K562 (cell line): ENCODE data around the gene ACSF2. TPM values are rescaled to one million over a fixed set of nuclear protein-coding genes. Genes with fewer than 3 reads are reported as not detected.

Source experiments
- ARID2 ChIP-seq: fragments of 450-650 bp; IDR thresholded peaks from 2 replicates; pipeline ENCODE4 v1.6.1; 2017; ENCODE audit warnings: antibody characterized with exemption, mild to moderate bottlenecking
- CSDE1 ChIP-seq, 2 experiments: fragments of 450-650 bp; IDR thresholded peaks; 2 replicates each; pipeline ENCODE4 v1.6.1; 2016; ENCODE audit warnings: mild to moderate bottlenecking in 1 of 2
- FOS ChIP-seq: IDR thresholded peaks from 3 replicates; pipeline ENCODE4 v1.6.1; 2011; ENCODE audit not compliant: insufficient read length; ENCODE audit errors: extremely low read depth
- GATA2 ChIP-seq: sonication (generic); formaldehyde crosslinking; IDR thresholded peaks from 2 replicates; pipeline ENCODE4 v1.4.0; 2020; ENCODE audit warnings: mild to moderate bottlenecking, missing genetic modification reagents
- HMG20A ChIP-seq: fragments of 450-650 bp; formaldehyde crosslinking; conservative IDR thresholded peaks from 2 replicates; pipeline ENCODE4 v1.4.0; 2020; ENCODE audit warnings: mild to moderate bottlenecking, mixed read lengths
- MCM3 ChIP-seq: fragments of 450-650 bp; IDR thresholded peaks from 2 replicates; pipeline ENCODE4 v1.6.1; 2016
- SMAD3 ChIP-seq: fragments of 450-650 bp; formaldehyde crosslinking; conservative IDR thresholded peaks from 2 replicates; pipeline ENCODE4 v1.4.0; 2020; ENCODE audit warnings: mild to moderate bottlenecking
- TAF1 ChIP-seq: IDR thresholded peaks from 2 replicates; pipeline ENCODE4 v1.6.1; 2011; ENCODE audit warnings: mild to moderate bottlenecking, low read length, moderate library complexity; ENCODE audit not compliant: insufficient read depth, control insufficient read depth, severe bottlenecking; ENCODE audit errors: extremely low read depth
- ZNF175 ChIP-seq: fragments of 200-800 bp; sonication (Bioruptor generic); IDR thresholded peaks from 2 replicates; pipeline ENCODE4 v1.6.1; 2016; ENCODE audit warnings: low read depth, mild to moderate bottlenecking, missing genetic modification characterization, missing compliant biosample characterization
- polyA plus RNA-seq, 8 experiments: library from polyadenylated mRNA; depleted of rRNA in 4 of 8; stranded (reverse) in 5 of 8; unstranded in 3 of 8; fragments of >200 nt; fragmentation: Nextera tagmentation in 2 of 8; fragmentation: Illumina TruSeq in 1 of 8; extraction: Ambion mirVana in 2 of 8; extraction: Trizol in 1 of 8; gene quantifications; 2 replicates each; pipeline versions ENCODE4 v1.2.1 to v1.2.3, GENCODE V29; 2011 to 2014; ENCODE audit warnings: inconsistent platforms in 1 of 8, missing spikeins in 1 of 8
- total RNA-seq, 7 experiments: library from RNA; depleted of rRNA in 6 of 7; stranded (reverse); fragments of >200 nt in 6 of 7; fragmentation: Illumina TruSeq in 2 of 7; extraction: Trizol in 2 of 7; gene quantifications; 2 replicates each; pipeline versions ENCODE4 v1.2.1 to v1.2.3, GENCODE V29; 2011 to 2021; ENCODE audit warnings: low replicate concordance in 1 of 7
- TF ChIP-seq, protein P1 (sequence below): fragments of 250-450 bp; sonication (Bioruptor Pico); IDR thresholded peaks from 2 replicates; pipeline ENCODE4 v1.4.0; 2020
- TF ChIP-seq, protein P2 (sequence below): fragments of 250-450 bp; sonication (Bioruptor Pico); IDR thresholded peaks from 2 replicates; pipeline ENCODE4 v1.8.0; 2022; ENCODE audit warnings: moderate library complexity, mild to moderate bottlenecking, inconsistent platforms
- TF ChIP-seq, protein P3 (sequence below): sonication (generic); formaldehyde crosslinking; IDR thresholded peaks from 2 replicates; pipeline ENCODE4 v1.8.1; 2023; ENCODE audit warnings: missing genetic modification reagents, mild to moderate bottlenecking, borderline replicate concordance
- TF ChIP-seq, protein P4 (sequence below): fragments of 450-650 bp; formaldehyde crosslinking; IDR thresholded peaks from 2 replicates; pipeline ENCODE4 v1.4.0; 2022; ENCODE audit warnings: missing genetic modification characterization

Gene ACSF2
- total and polyA plus RNA-seq, 9 of the 15 experiments (the other 6 are each of a cell fraction or from before 2014, with no cell fraction given) = 0.89 to 6.1 (median 3.5) TPM

DNA sequence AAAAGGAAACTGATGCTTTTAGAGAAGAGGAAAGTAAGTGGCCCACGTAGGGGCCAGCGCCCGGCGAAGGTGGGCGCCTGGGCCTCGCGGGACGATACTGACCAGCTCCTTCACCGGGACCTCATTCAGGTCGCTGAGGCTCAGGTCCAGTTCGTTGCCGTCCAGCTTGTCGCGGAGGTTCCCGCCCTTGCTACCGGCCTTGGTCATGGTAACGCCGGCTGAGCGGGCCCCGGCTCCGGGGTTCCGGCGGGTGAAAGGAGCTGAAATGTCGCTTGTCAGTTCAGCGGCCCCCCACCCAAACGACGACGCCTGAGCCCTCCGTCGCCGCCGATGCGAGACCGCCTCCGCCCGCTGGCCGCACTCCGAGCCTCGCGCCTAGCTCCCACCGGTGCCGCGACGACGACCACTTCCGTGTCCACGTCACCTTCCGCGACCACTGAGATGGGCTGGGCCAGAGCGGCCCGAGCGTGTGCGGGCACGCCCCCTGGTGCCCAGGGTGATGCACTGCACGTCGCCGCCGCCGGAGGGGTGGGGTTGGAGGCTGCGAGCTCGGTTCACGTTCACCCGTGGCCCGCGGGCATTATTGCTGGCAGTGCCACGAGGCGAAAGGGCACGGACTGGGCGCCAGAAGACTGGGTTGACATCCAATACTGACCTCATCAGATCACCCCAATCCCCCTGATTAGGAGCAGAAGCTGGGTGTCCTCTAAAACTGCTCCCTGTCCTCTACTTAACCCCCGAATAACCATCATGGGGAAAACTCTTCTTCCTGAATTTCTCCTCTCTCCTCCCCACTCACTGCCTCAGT is 28.7 kb upstream of the ACSF2 start, which contains the start of gene LRRC59 (continued):
- TF ChIP-seq, protein P1, sequence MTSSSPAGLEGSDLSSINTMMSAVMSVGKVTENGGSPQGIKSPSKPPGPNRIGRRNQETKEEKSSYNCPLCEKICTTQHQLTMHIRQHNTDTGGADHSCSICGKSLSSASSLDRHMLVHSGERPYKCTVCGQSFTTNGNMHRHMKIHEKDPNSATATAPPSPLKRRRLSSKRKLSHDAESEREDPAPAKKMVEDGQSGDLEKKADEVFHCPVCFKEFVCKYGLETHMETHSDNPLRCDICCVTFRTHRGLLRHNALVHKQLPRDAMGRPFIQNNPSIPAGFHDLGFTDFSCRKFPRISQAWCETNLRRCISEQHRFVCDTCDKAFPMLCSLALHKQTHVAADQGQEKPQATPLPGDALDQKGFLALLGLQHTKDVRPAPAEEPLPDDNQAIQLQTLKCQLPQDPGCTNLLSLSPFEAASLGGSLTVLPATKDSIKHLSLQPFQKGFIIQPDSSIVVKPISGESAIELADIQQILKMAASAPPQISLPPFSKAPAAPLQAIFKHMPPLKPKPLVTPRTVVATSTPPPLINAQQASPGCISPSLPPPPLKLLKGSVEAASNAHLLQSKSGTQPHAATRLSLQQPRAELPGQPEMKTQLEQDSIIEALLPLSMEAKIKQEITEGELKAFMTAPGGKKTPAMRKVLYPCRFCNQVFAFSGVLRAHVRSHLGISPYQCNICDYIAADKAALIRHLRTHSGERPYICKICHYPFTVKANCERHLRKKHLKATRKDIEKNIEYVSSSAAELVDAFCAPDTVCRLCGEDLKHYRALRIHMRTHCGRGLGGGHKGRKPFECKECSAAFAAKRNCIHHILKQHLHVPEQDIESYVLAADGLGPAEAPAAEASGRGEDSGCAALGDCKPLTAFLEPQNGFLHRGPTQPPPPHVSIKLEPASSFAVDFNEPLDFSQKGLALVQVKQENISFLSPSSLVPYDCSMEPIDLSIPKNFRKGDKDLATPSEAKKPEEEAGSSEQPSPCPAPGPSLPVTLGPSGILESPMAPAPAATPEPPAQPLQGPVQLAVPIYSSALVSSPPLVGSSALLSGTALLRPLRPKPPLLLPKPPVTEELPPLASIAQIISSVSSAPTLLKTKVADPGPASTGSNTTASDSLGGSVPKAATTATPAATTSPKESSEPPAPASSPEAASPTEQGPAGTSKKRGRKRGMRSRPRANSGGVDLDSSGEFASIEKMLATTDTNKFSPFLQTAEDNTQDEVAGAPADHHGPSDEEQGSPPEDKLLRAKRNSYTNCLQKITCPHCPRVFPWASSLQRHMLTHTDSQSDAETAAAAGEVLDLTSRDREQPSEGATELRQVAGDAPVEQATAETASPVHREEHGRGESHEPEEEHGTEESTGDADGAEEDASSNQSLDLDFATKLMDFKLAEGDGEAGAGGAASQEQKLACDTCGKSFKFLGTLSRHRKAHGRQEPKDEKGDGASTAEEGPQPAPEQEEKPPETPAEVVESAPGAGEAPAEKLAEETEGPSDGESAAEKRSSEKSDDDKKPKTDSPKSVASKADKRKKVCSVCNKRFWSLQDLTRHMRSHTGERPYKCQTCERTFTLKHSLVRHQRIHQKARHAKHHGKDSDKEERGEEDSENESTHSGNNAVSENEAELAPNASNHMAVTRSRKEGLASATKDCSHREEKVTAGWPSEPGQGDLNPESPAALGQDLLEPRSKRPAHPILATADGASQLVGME = no peak
- peak; percentile 54; the same call in 1 of the 2 replicates for TF ChIP-seq SMAD3 (CRISPR knock-in tag)
- peak; percentile 87 for TF ChIP-seq TAF1
- TF ChIP-seq, protein P2, sequence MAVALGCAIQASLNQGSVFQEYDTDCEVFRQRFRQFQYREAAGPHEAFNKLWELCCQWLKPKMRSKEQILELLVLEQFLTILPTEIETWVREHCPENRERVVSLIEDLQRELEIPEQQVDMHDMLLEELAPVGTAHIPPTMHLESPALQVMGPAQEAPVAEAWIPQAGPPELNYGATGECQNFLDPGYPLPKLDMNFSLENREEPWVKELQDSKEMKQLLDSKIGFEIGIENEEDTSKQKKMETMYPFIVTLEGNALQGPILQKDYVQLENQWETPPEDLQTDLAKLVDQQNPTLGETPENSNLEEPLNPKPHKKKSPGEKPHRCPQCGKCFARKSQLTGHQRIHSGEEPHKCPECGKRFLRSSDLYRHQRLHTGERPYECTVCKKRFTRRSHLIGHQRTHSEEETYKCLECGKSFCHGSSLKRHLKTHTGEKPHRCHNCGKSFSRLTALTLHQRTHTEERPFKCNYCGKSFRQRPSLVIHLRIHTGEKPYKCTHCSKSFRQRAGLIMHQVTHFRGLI = no peak
- no peak for TF ChIP-seq ZNF175 (CRISPR knock-in tag)
- peak in 1 of 2 experiments; percentile 23; a peak in 1 of 4 replicates for TF ChIP-seq CSDE1 (IDR thresholded peaks at IDR 0.05)
- TF ChIP-seq, protein P3, sequence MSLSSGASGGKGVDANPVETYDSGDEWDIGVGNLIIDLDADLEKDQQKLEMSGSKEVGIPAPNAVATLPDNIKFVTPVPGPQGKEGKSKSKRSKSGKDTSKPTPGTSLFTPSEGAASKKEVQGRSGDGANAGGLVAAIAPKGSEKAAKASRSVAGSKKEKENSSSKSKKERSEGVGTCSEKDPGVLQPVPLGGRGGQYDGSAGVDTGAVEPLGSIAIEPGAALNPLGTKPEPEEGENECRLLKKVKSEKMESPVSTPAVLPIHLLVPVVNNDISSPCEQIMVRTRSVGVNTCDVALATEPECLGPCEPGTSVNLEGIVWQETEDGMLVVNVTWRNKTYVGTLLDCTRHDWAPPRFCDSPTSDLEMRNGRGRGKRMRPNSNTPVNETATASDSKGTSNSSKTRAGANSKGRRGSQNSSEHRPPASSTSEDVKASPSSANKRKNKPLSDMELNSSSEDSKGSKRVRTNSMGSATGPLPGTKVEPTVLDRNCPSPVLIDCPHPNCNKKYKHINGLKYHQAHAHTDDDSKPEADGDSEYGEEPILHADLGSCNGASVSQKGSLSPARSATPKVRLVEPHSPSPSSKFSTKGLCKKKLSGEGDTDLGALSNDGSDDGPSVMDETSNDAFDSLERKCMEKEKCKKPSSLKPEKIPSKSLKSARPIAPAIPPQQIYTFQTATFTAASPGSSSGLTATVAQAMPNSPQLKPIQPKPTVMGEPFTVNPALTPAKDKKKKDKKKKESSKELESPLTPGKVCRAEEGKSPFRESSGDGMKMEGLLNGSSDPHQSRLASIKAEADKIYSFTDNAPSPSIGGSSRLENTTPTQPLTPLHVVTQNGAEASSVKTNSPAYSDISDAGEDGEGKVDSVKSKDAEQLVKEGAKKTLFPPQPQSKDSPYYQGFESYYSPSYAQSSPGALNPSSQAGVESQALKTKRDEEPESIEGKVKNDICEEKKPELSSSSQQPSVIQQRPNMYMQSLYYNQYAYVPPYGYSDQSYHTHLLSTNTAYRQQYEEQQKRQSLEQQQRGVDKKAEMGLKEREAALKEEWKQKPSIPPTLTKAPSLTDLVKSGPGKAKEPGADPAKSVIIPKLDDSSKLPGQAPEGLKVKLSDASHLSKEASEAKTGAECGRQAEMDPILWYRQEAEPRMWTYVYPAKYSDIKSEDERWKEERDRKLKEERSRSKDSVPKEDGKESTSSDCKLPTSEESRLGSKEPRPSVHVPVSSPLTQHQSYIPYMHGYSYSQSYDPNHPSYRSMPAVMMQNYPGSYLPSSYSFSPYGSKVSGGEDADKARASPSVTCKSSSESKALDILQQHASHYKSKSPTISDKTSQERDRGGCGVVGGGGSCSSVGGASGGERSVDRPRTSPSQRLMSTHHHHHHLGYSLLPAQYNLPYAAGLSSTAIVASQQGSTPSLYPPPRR (CRISPR knock-in tag) = peak; percentile 98
- TF ChIP-seq GATA2 (CRISPR knock-in tag) = no peak
- no peak for TF ChIP-seq MCM3
- TF ChIP-seq ARID2 = no peak
- no peak for TF ChIP-seq FOS
- TF ChIP-seq, protein P4, sequence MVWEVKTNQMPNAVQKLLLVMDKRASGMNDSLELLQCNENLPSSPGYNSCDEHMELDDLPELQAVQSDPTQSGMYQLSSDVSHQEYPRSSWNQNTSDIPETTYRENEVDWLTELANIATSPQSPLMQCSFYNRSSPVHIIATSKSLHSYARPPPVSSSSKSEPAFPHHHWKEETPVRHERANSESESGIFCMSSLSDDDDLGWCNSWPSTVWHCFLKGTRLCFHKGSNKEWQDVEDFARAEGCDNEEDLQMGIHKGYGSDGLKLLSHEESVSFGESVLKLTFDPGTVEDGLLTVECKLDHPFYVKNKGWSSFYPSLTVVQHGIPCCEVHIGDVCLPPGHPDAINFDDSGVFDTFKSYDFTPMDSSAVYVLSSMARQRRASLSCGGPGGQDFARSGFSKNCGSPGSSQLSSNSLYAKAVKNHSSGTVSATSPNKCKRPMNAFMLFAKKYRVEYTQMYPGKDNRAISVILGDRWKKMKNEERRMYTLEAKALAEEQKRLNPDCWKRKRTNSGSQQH = peak; percentile 60
- TF ChIP-seq HMG20A = no peak
